T-helper 22 cell (primary cell): Measurements from ENCODE around the gene GFY.
A peak's percentile ranks its signal among the peaks of the same experiment; 100 is the strongest.

Source experiments
- DNase-seq: peaks from one replicate; pipeline ENCODE4 v3.0.0-alpha.2; 2020; ENCODE audit warnings: low read depth

Gene GFY

GRCh38 chr19:49408816-49409440 lies 16.3 kb upstream of the GFY start:
- DNase-seq: no peak

- no peak for DNase-seq
These were observed 15.7 kb upstream of the GFY start for GRCh38 chr19:49409441-49410029.

- no peak for DNase-seq
These were observed 13.4 kb upstream of the GFY start for GRCh38 chr19:49411681-49412326.

GRCh38 chr19:49413348-49413747 lies 11.8 kb upstream of the GFY start:
- no peak for DNase-seq

GRCh38 chr19:49414256-49414655 lies 10.9 kb upstream of the GFY start:
- DNase-seq: no peak

- no peak for DNase-seq
These were observed 9.9 kb upstream of the GFY start for GRCh38 chr19:49415102-49415809.

GRCh38 chr19:49415810-49416200 lies 9.4 kb upstream of the GFY start:
- DNase-seq: no peak

GRCh38 chr19:49417088-49417487 lies 8.1 kb upstream of the GFY start:
- no peak for DNase-seq

GRCh38 chr19:49418511-49418910 lies 6.7 kb upstream of the GFY start:
- DNase-seq: no peak

- no peak for DNase-seq
These were observed 6.0 kb upstream of the GFY start for GRCh38 chr19:49419173-49419572.

GRCh38 chr19:49420227-49420626 lies 5.0 kb upstream of the GFY start:
- DNase-seq: no peak

GRCh38 chr19:49421039-49421877 lies 3.9 kb upstream of the GFY start:
- no peak for DNase-seq

- DNase-seq: no peak
These were observed 3.3 kb upstream of the GFY start for GRCh38 chr19:49421878-49422202.

GRCh38 chr19:49422407-49423070 lies 2.6 kb upstream of the GFY start:
- DNase-seq: peak; percentile 24

GRCh38 chr19:49423071-49423984 lies 1.9 kb upstream of the GFY start, which contains the start of gene PTH2:
TSS of gene PTH2 (minus strand) at chr19:49423441. CDS start at chr19:49423339, 102 bp downstream.
- no peak for DNase-seq

GRCh38 chr19:49423985-49424303 lies 1.2 kb upstream of the GFY start:
- DNase-seq: no peak

- DNase-seq: no peak
These were observed 869 bp downstream of the GFY start for GRCh38 chr19:49425922-49426592.

GRCh38 chr19:49427339-49427738 lies 2.2 kb downstream of the GFY start:
- no peak for DNase-seq

- DNase-seq: no peak
These were observed 2.8 kb downstream of the GFY start for GRCh38 chr19:49427855-49428546.
